Stimulated activated CD8-positive, alpha-beta memory T cell treated with anti-CD3 and anti-CD28 coated beads, Interleukin-4, amount 100 ng/mL, for 24 hours (primary cell): ENCODE measurements around the gene OR2T29.
"Not testable (repeated sequence)": the region's sequence is repeated elsewhere in the genome, so short reads cannot be mapped to it uniquely, and the experiment has no call there.

Experiments used
- DNase-seq: peaks from one replicate; pipeline ENCODE4 v3.0.0-alpha.2; 2020; ENCODE audit warnings: low read depth

OR2T29 gene

DNA sequence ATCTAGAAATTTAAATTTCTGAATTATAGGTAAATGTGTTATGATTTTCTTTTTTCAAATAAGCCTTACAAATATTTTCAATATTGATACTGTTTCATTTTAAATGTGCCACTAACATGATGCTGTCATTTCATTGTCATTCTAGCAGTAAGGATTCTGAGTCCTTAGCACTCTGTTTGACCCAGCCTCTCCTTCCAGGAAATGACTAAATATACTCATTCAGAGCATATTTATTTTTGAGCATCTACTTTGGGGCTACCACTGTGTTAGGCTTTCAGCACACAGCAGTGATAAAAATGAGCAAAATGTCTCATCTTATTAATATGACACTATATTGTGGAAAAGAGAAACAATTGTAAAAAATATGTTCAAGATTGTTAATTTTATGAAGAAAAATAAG lies 52.4 kb downstream of the OR2T29 start:
- DNase-seq = not testable (repeated sequence)

DNA sequence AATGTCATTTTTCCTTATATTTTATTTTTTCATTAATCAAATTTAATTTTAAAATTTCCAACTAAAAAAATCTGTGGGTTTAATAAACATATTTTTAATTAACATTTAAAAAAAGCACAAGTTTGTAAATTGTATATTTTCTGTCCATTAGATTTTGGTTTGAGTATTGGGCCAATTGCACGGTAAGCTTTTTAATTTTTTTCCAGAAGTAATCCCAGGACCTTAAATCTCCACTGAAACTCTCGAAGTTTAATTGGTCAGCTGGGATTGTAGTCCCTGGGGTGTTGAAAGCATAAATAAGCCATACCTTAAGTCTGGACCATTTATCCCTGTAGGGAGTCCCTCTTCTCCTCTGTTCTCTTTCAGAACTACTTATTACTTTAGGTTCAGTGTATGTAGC lies 54.8 kb downstream of the OR2T29 start, which contains the start of gene OR2G6:
OR2G6 (plus strand) TSS at position 301 of the 400 bp plus-strand sequence. CDS start 13,574 bp downstream, outside the sequence.
- DNase-seq = not testable (repeated sequence)
